B cell (primary cell): ENCODE results near the gene LTBP2. TPM values are rescaled to one million over a fixed set of nuclear protein-coding genes. Genes with fewer than 3 reads are reported as not detected.
A peak's percentile ranks its signal among the peaks of the same experiment; 100 is the strongest.

Source experiments
- ATAC-seq: fragments of 200-7000 bp; cut with Tn5 transposase; one replicate; pipeline ENCODE4 v1.10.0; 2021; ENCODE audit warnings: low read depth, mild to moderate bottlenecking, moderate number of reproducible peaks, moderate library complexity
- CTCF ChIA-PET: fragments of 350-600 bp; sonication (Branson Sonifier 250); formaldehyde crosslinking; loops from one replicate; lab custom pipeline; 2021; ENCODE audit warnings: antibody characterized with exemption, inconsistent platforms; lab: Charles Lee
- POLR2A ChIA-PET: fragments of 350-600 bp; sonication (Branson Sonifier 250); formaldehyde crosslinking; loops from one replicate; lab custom pipeline; 2021; ENCODE audit warnings: antibody characterized with exemption; lab: Charles Lee
- DNase-seq: peaks from one replicate; pipeline ENCODE4 v3.0.0; 2013
- H2AFZ ChIP-seq: 2 replicates; pipeline ENCODE4 v1.6.1; 2012; ENCODE audit warnings: mild to moderate bottlenecking, low read depth, low read length; ENCODE audit not compliant: insufficient read depth, poor library complexity, severe bottlenecking
- H3K27ac ChIP-seq, 2 donors: 1 replicate in 1 of 2; 2 replicates in 1 of 2; pipeline ENCODE4 v1.5.1; 2012 to 2013; ENCODE audit warnings: low read length in 2 of 2, mild to moderate bottlenecking in 2 of 2, moderate library complexity in 1 of 2
- H3K27me3 ChIP-seq, 4 experiments: fragments of 200-600 bp in 1 of 4; sonication (generic) in 1 of 4; replicated peaks in 1 of 4; 1 replicate in 2 of 4; 2 replicates in 2 of 4; pipeline versions ENCODE4 v1.6.1 to v1.7.0; 2013 to 2016; ENCODE audit warnings: low read length in 3 of 4, mild to moderate bottlenecking in 2 of 4, mixed read lengths in 1 of 4, moderate library complexity in 1 of 4; ENCODE audit not compliant: insufficient read depth in 4 of 4, control insufficient read depth in 3 of 4; ENCODE audit errors: control extremely low read depth in 1 of 4
- H3K36me3 ChIP-seq, 2 experiments: replicated peaks in 1 of 2; 1 replicate in 1 of 2; 2 replicates in 1 of 2; pipeline versions ENCODE4 v1.6.1 to v1.7.1; 2013; ENCODE audit warnings: low read length in 1 of 2; ENCODE audit not compliant: insufficient read depth in 2 of 2, control insufficient read depth in 1 of 2; ENCODE audit errors: control extremely low read depth in 1 of 2, extremely low read depth in 1 of 2
- H3K4me1 ChIP-seq, 2 donors: fragments of 200-600 bp in 1 of 2; sonication (generic) in 1 of 2; 1 replicate in 1 of 2; 2 replicates in 1 of 2; pipeline versions ENCODE4 v1.5.1 to v1.6.1; 2013 to 2017; ENCODE audit warnings: low read length in 2 of 2; ENCODE audit not compliant: control insufficient read depth in 2 of 2, insufficient read depth in 2 of 2
- H3K4me2 ChIP-seq: replicated peaks from 2 replicates; pipeline ENCODE3; 2012; ENCODE audit warnings: mild to moderate bottlenecking, low read depth, low read length; ENCODE audit not compliant: poor library complexity, severe bottlenecking
- H3K4me3 ChIP-seq, 5 experiments: fragments of 200-600 bp in 1 of 5; sonication (generic) in 1 of 5; 1 replicate in 3 of 5; 2 replicates in 2 of 5; pipeline versions ENCODE4 v1.5.1 to v1.7.0; 2011 to 2016; ENCODE audit warnings: low read length in 4 of 5, mild to moderate bottlenecking in 4 of 5, low read depth in 2 of 5, control low read depth in 1 of 5, moderate library complexity in 1 of 5; ENCODE audit not compliant: insufficient read depth in 1 of 5; ENCODE audit errors: control extremely low read depth in 1 of 5, extremely low read depth in 1 of 5
- H3K79me2 ChIP-seq: fragments of 200-600 bp; sonication (generic); one replicate; pipeline ENCODE4 v1.6.0; 2016; ENCODE audit warnings: low read length; ENCODE audit not compliant: control insufficient read depth, insufficient read depth
- H3K9ac ChIP-seq: fragments of 200-600 bp; sonication (generic); 2 replicates; pipeline ENCODE4 v1.6.1; 2017; ENCODE audit warnings: mild to moderate bottlenecking, low read length, moderate library complexity
- H3K9me3 ChIP-seq, 3 donors: one replicate each; pipeline versions ENCODE4 v1.6.1 to v1.7.1; 2013; ENCODE audit warnings: low read length in 2 of 3; ENCODE audit not compliant: control insufficient read depth in 2 of 3, insufficient read depth in 1 of 3; ENCODE audit errors: control extremely low read depth in 1 of 3
- H4K20me1 ChIP-seq: 2 replicates; pipeline ENCODE4 v1.6.0; 2012; ENCODE audit warnings: mild to moderate bottlenecking, low read length; ENCODE audit not compliant: insufficient read depth, control insufficient read depth, poor library complexity, severe bottlenecking
- H3K27ac Mint-ChIP-seq: one replicate; pipeline ENCODE4 v1.8.0; 2021; ENCODE audit warnings: mixed read lengths
- H3K27me3 Mint-ChIP-seq: one replicate; pipeline ENCODE4 v1.8.0; 2021; ENCODE audit warnings: mixed read lengths
- H3K4me1 Mint-ChIP-seq: one replicate; pipeline ENCODE4 v1.8.0; 2021; ENCODE audit warnings: mixed read lengths
- H3K4me3 Mint-ChIP-seq: one replicate; pipeline ENCODE4 v1.8.0; 2021; ENCODE audit warnings: mixed read lengths
- H3K9me3 Mint-ChIP-seq: one replicate; pipeline ENCODE4 v1.8.0; 2022; ENCODE audit warnings: mixed read lengths; ENCODE audit not compliant: insufficient read depth
- EZH2 ChIP-seq: IDR thresholded peaks from 2 replicates; pipeline ENCODE4 v1.6.1; 2012; ENCODE audit warnings: borderline replicate concordance, low read depth, mild to moderate bottlenecking, moderate library complexity, low read length; ENCODE audit not compliant: insufficient read depth, poor library complexity, severe bottlenecking
- WGBS: methylation state at CpG from one replicate; pipeline ENCODE4 v1.1.5; 2013; ENCODE audit warnings: missing lambda C conversion rate; ENCODE audit not compliant: insufficient coverage; 5-methylcytosine and 5-hydroxymethylcytosine counted together
- intact Hi-C: fragments of 100-400 bp; cut with micrococcal nuclease; formaldehyde crosslinking; loops from one replicate; pipeline ENCODE4 v1.10.0; 2022
- polyA plus RNA-seq: library from polyadenylated mRNA; depleted of rRNA; stranded (reverse); fragments of >200 nt; gene quantifications from 2 replicates; pipeline ENCODE4 v1.2.3, GENCODE V29; 2012
- total RNA-seq, 2 donors: library from RNA; stranded (reverse); fragments of 120-200 nt in 1 of 2; gene quantifications; 1 replicate in 1 of 2; 2 replicates in 1 of 2; pipeline versions ENCODE4 v1.2.3 to v1.2.4, GENCODE V29; 2013 to 2022
- TF ChIP-seq, protein P1 (sequence below): fragments of 200-600 bp; IDR thresholded peaks from one replicate; pipeline ENCODE4 v1.8.0; 2022; ENCODE audit warnings: antibody characterized with exemption, mild to moderate bottlenecking

The LTBP2 gene
- total and polyA plus RNA-seq, 2 donors (not counting 1 experiment from before 2014, with no cell fraction given), result 0.12 to 0.22 TPM

DNA sequence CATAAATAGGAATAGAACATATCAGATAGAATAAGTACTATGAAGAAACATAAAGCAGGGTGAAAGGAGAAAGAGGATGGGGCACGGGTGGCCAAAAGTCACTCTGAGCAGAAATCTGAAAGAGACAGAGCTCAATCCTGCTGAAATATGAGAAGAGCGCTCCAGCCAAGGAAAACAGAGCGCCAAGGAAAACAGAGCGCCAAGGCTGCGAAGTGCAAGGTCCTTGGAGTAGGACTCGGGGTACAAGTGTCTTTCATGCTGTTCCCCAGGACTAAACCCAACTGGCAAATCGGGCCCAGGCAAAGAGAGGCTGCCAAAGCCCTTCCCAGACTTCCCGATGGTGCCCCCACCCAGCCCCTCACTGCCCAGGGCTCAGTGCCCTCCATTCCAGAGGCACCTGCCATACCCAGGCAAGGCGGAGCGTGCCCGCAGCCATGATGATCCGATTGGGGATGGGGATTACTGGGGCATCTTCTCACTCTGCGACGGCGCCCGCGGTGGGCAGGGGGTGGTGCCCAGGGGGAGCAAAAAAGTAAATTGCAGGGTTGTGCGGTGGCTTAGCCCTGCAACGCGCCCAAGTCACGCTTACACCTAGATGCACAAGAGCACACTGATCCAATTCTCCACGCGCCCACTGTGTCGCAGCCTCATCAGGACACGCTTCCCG lies 1.7 kb downstream of the LTBP2 start:
- POLR2A ChIA-PET, result no interaction called here
- peaks cover 33 to 39% of the 10 kb centered on the region in 2 donors for H3K4me1 ChIP-seq
- no peak for DNase-seq
- H3K36me3 ChIP-seq, result no peaks in the 10 kb centered on the region
- H3K27ac ChIP-seq, result no peak overlapping the region
- H4K20me1 ChIP-seq, result no peaks in the 10 kb centered on the region
- no peaks in the 10 kb centered on the region for H3K9me3 Mint-ChIP-seq
- H3K27ac Mint-ChIP-seq, result peak overlapping the region; percentile 46
- H3K4me3 Mint-ChIP-seq, result peak overlapping the region; percentile 84
- H3K27me3 Mint-ChIP-seq, result peaks cover 13% of the 10 kb centered on the region
- H3K9ac ChIP-seq, result no peak overlapping the region
- TF ChIP-seq, protein P1, sequence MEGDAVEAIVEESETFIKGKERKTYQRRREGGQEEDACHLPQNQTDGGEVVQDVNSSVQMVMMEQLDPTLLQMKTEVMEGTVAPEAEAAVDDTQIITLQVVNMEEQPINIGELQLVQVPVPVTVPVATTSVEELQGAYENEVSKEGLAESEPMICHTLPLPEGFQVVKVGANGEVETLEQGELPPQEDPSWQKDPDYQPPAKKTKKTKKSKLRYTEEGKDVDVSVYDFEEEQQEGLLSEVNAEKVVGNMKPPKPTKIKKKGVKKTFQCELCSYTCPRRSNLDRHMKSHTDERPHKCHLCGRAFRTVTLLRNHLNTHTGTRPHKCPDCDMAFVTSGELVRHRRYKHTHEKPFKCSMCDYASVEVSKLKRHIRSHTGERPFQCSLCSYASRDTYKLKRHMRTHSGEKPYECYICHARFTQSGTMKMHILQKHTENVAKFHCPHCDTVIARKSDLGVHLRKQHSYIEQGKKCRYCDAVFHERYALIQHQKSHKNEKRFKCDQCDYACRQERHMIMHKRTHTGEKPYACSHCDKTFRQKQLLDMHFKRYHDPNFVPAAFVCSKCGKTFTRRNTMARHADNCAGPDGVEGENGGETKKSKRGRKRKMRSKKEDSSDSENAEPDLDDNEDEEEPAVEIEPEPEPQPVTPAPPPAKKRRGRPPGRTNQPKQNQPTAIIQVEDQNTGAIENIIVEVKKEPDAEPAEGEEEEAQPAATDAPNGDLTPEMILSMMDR, result no peak
- no peak for TF ChIP-seq EZH2
- CTCF ChIA-PET, result interaction anchor here (0.7 to 2.8 kb wide), 12 partner anchors 8 to 295 kb away, joined by 3 to 34 read pairs (median 6); no protein-coding TSS in a partner anchor
- intact Hi-C loops, result loop anchor here (5.0 to 10.0 kb wide), 2 partner anchors 454 to 1683 kb away; partner anchors contain the start of genes ACYP1, DCAF4 and ZC2HC1C
- H3K4me2 ChIP-seq, result no peak overlapping the region
- WGBS, result 95% methylated on average over 23 of the region's 26 CpGs
- H3K27me3 ChIP-seq, result peaks cover 0 to 18% (median 5%) of the 10 kb centered on the region in 4 experiments
- H3K4me3 ChIP-seq, result no peak overlapping the region
- no peaks in the 10 kb centered on the region for H3K9me3 ChIP-seq
- H3K4me1 Mint-ChIP-seq, result peaks cover 30% of the 10 kb centered on the region
- H3K79me2 ChIP-seq, result no peaks in the 10 kb centered on the region
- no peak overlapping the region for H2AFZ ChIP-seq
- no peak for ATAC-seq

GRCh38 chr14:74609721-74610120 lies 2.3 kb downstream of the LTBP2 start:
- TF ChIP-seq, protein P1, result no peak
- no peak for TF ChIP-seq EZH2
- Histone ChIP-seq H3K9ac (no peak overlapping the region), H3K27me3 (peaks cover 0 to 18% (median 4%) of the 10 kb centered on the region in 4 experiments), H3K27ac (no peak overlapping the region), H3K9me3 (no peaks in the 10 kb centered on the region), H3K4me3 (no peak overlapping the region), H3K4me2 (no peak overlapping the region), H4K20me1 (no peaks in the 10 kb centered on the region), H3K4me1 (peaks cover 27 to 33% of the 10 kb centered on the region in 2 donors), H3K79me2 (no peaks in the 10 kb centered on the region), H2AFZ (no peak overlapping the region), H3K36me3 (no peaks in the 10 kb centered on the region)
- Mint-ChIP-seq H3K27me3 (peaks cover 12% of the 10 kb centered on the region), H3K27ac (no peak overlapping the region), H3K4me1 (peaks cover 24% of the 10 kb centered on the region), H3K4me3 (peak overlapping the region; percentile 20), H3K9me3 (no peaks in the 10 kb centered on the region)
- 74% methylated on average over 3 of the region's 4 CpGs for WGBS
- CTCF ChIA-PET, result interaction anchor here (0.7 to 2.8 kb wide), 24 partner anchors 8 to 479 kb away, joined by 3 to 34 read pairs (median 6); no protein-coding TSS in a partner anchor
- intact Hi-C loops, result loop anchor here (1.0 to 10.0 kb wide), 5 partner anchors 75 to 1682 kb away; partner anchors contain the start of genes ACYP1, DCAF4, ISCA2 and NPC2
- no peak for DNase-seq
- POLR2A ChIA-PET, result interaction anchor here (1.4 kb wide), 1 partner anchor 16 kb away, joined by 3 read pairs; no protein-coding TSS in a partner anchor
- ATAC-seq, result no peak
